CD14-positive monocyte (primary cell): ENCODE results near the gene PLCL2. TPM values are rescaled to one million over a fixed set of nuclear protein-coding genes. Genes with fewer than 3 reads are reported as not detected.

Experiments used
- DNase-seq, 3 donors: peaks; one replicate each; pipeline ENCODE4 v3.0.0-alpha.2; 2011 to 2022
- H2AFZ ChIP-seq: 2 replicates; pipeline ENCODE4 v1.6.0; 2012; ENCODE audit warnings: mild to moderate bottlenecking, low read depth, low read length, inconsistent platforms; ENCODE audit not compliant: insufficient read depth, poor library complexity, severe bottlenecking
- H3K27ac ChIP-seq, 2 donors: 1 replicate in 1 of 2; 2 replicates in 1 of 2; pipeline ENCODE4 v1.5.1; 2012 to 2013; ENCODE audit warnings: low read length in 2 of 2, control low read depth in 1 of 2, inconsistent platforms in 1 of 2, low read depth in 1 of 2, mild to moderate bottlenecking in 1 of 2
- H3K27me3 ChIP-seq, 2 donors: one replicate each; pipeline versions ENCODE4 v1.6.0 to v1.6.1; 2011 to 2013; ENCODE audit warnings: low read length in 2 of 2; ENCODE audit not compliant: control insufficient read depth in 2 of 2, insufficient read depth in 2 of 2
- H3K36me3 ChIP-seq, 2 donors: replicated peaks in 1 of 2; 1 replicate in 1 of 2; 2 replicates in 1 of 2; pipeline versions ENCODE4 v1.5.1 to v1.6.1; 2012 to 2013; ENCODE audit warnings: low read length in 2 of 2, control low read depth in 1 of 2, inconsistent platforms in 1 of 2, mild to moderate bottlenecking in 1 of 2; ENCODE audit not compliant: insufficient read depth in 2 of 2, control insufficient read depth in 1 of 2
- H3K4me1 ChIP-seq, 2 donors: 1 replicate in 1 of 2; 2 replicates in 1 of 2; pipeline versions ENCODE4 v1.5.1 to v1.6.1; 2012 to 2013; ENCODE audit warnings: low read length in 2 of 2, control low read depth in 1 of 2, inconsistent platforms in 1 of 2, mild to moderate bottlenecking in 1 of 2, moderate library complexity in 1 of 2; ENCODE audit not compliant: insufficient read depth in 2 of 2, control insufficient read depth in 1 of 2
- H3K4me2 ChIP-seq: replicated peaks from 2 replicates; pipeline ENCODE3; 2012; ENCODE audit warnings: low read length, moderate library complexity, mild to moderate bottlenecking; ENCODE audit not compliant: poor library complexity, severe bottlenecking; ENCODE audit errors: extremely low read depth
- H3K4me3 ChIP-seq, 3 experiments: fragments of 200-600 bp in 1 of 3; sonication (generic) in 1 of 3; replicated peaks in 1 of 3; 1 replicate in 2 of 3; 2 replicates in 1 of 3; pipeline ENCODE4 v1.5.1; 2011 to 2013; ENCODE audit warnings: low read length in 3 of 3, mild to moderate bottlenecking in 3 of 3, control low read depth in 2 of 3, low read depth in 2 of 3, inconsistent platforms in 1 of 3, moderate library complexity in 1 of 3
- H3K79me2 ChIP-seq: 2 replicates; pipeline ENCODE4 v1.6.0; 2012; ENCODE audit warnings: mild to moderate bottlenecking, control low read depth, inconsistent platforms, low read length, moderate library complexity; ENCODE audit not compliant: insufficient read depth
- H3K9ac ChIP-seq: 2 replicates; pipeline ENCODE4 v1.6.0; 2017; ENCODE audit warnings: low read length, mild to moderate bottlenecking; ENCODE audit not compliant: insufficient read depth, poor library complexity, severe bottlenecking
- H3K9me3 ChIP-seq, 2 donors: replicated peaks in 1 of 2; 1 replicate in 1 of 2; 2 replicates in 1 of 2; pipeline versions ENCODE4 v1.5.1 to v1.6.1; 2012 to 2013; ENCODE audit warnings: low read length in 2 of 2, control low read depth in 1 of 2; ENCODE audit not compliant: control insufficient read depth in 1 of 2, insufficient read depth in 1 of 2
- H4K20me1 ChIP-seq: 2 replicates; pipeline ENCODE4 v1.6.0; 2012; ENCODE audit warnings: mild to moderate bottlenecking, low read length, control low read depth, moderate library complexity; ENCODE audit not compliant: insufficient read depth
- H3K27ac Mint-ChIP-seq, 7 donors: one replicate each; pipeline ENCODE4 v1.8.0; 2020; ENCODE audit warnings: mild to moderate bottlenecking in 7 of 7, mixed read lengths in 7 of 7, moderate library complexity in 6 of 7, inconsistent platforms in 2 of 7
- H3K27me3 Mint-ChIP-seq, 3 donors: one replicate each; pipeline ENCODE4 v1.8.0; 2021 to 2022; ENCODE audit warnings: low read depth in 3 of 3, mild to moderate bottlenecking in 3 of 3, mixed read lengths in 3 of 3, moderate library complexity in 3 of 3, inconsistent platforms in 1 of 3
- H3K36me3 Mint-ChIP-seq, 2 donors: one replicate each; pipeline ENCODE4 v1.8.0; 2020; ENCODE audit warnings: mixed read lengths in 2 of 2, inconsistent platforms in 1 of 2, mild to moderate bottlenecking in 1 of 2
- H3K4me1 Mint-ChIP-seq: one replicate; pipeline ENCODE4 v1.8.0; 2020; ENCODE audit warnings: mild to moderate bottlenecking, mixed read lengths
- H3K4me3 Mint-ChIP-seq, 2 donors: one replicate each; pipeline ENCODE4 v1.8.0; 2020; ENCODE audit warnings: mild to moderate bottlenecking in 2 of 2, mixed read lengths in 2 of 2, moderate library complexity in 1 of 2
- H3K9me3 Mint-ChIP-seq, 7 donors: one replicate each; pipeline ENCODE4 v1.8.0; 2020 to 2022; ENCODE audit warnings: mixed read lengths in 7 of 7, mild to moderate bottlenecking in 6 of 7, moderate library complexity in 6 of 7, inconsistent platforms in 2 of 7
- CTCF ChIP-seq: fragments of 200-600 bp; IDR thresholded peaks from one replicate; pipeline ENCODE4 v1.8.0; 2022; ENCODE audit warnings: antibody characterized with exemption, mild to moderate bottlenecking
- WGBS: methylation state at CpG from one replicate; pipeline ENCODE4 v1.1.5; 2013; ENCODE audit warnings: missing lambda C conversion rate; ENCODE audit not compliant: insufficient coverage; 5-methylcytosine and 5-hydroxymethylcytosine counted together
- intact Hi-C, 2 donors: fragments of 100-400 bp; cut with micrococcal nuclease; formaldehyde crosslinking; loops; one replicate each; pipeline versions ENCODE4 v1.15.0 to v1.15.1; 2023
- polyA plus RNA-seq, 3 donors: library from polyadenylated mRNA; depleted of rRNA in 1 of 3; unstranded in 2 of 3; stranded (reverse) in 1 of 3; fragments of 300-500 nt in 2 of 3; fragments of >200 nt in 1 of 3; fragmentation: Illumina TruSeq in 2 of 3; gene quantifications; 1 replicate in 2 of 3; 2 replicates in 1 of 3; pipeline ENCODE4 v1.2.3, GENCODE V29; 2012 to 2021

PLCL2 gene
- polyA plus RNA-seq, 3 donors, result 18.8 to 32.5 (median 26.8) TPM

GRCh38 chr3:16837602-16838001, 47.2 kb upstream of the PLCL2 start:
- Histone ChIP-seq H3K4me1 (peaks cover 17 to 20% of the 10 kb centered on the region in 2 donors), H3K9ac (no peak overlapping the region), H4K20me1 (no peaks in the 10 kb centered on the region), H3K27ac (no peak overlapping the region), H3K79me2 (no peaks in the 10 kb centered on the region), H2AFZ (peak overlapping the region; percentile 45), H3K4me2 (no peak overlapping the region), H3K4me3 (no peak overlapping the region), H3K27me3 (no peaks in the 10 kb centered on the region), H3K9me3 (no peaks in the 10 kb centered on the region), H3K36me3 (no peaks in the 10 kb centered on the region)
- peaks cover 30% of the 10 kb centered on the region for H3K4me1 Mint-ChIP-seq
- no peak overlapping the region for H3K4me3 Mint-ChIP-seq
- no peaks in the 10 kb centered on the region for H3K9me3 Mint-ChIP-seq
- H3K27ac Mint-ChIP-seq, result no peak overlapping the region
- H3K36me3 Mint-ChIP-seq, result no peaks in the 10 kb centered on the region
- no peak for DNase-seq
- H3K27me3 Mint-ChIP-seq, result peaks cover 0 to 3% (median 0%) of the 10 kb centered on the region in 3 donors
- TF ChIP-seq CTCF, result no peak
- WGBS, result 89% methylated on average over 7 of the region's 7 CpGs
- intact Hi-C loops, result no loop called here

GRCh38 chr3:16838561-16838960, 46.2 kb upstream of the PLCL2 start:
- Histone ChIP-seq H3K4me1 (peaks cover 27 to 30% of the 10 kb centered on the region in 2 donors), H3K27ac (no peak overlapping the region), H3K4me2 (no peak overlapping the region), H3K36me3 (no peaks in the 10 kb centered on the region), H3K4me3 (no peak overlapping the region), H3K9me3 (no peaks in the 10 kb centered on the region), H4K20me1 (no peaks in the 10 kb centered on the region), H3K27me3 (no peaks in the 10 kb centered on the region), H3K79me2 (no peaks in the 10 kb centered on the region), H3K9ac (no peak overlapping the region), H2AFZ (no peak overlapping the region)
- TF ChIP-seq CTCF, result no peak
- no peak for DNase-seq
- intact Hi-C loops, result no loop called here
- no peak overlapping the region for H3K4me3 Mint-ChIP-seq
- H3K36me3 Mint-ChIP-seq, result no peaks in the 10 kb centered on the region
- H3K27me3 Mint-ChIP-seq, result peaks cover 0 to 3% (median 0%) of the 10 kb centered on the region in 3 donors
- no peak overlapping the region for H3K27ac Mint-ChIP-seq
- H3K9me3 Mint-ChIP-seq, result no peaks in the 10 kb centered on the region
- peaks cover 39% of the 10 kb centered on the region for H3K4me1 Mint-ChIP-seq
- 64% methylated on average over 1 of the region's 1 CpG for WGBS
